ENCODE data around the gene ARHGAP1.

Gene ARHGAP1

DNA sequence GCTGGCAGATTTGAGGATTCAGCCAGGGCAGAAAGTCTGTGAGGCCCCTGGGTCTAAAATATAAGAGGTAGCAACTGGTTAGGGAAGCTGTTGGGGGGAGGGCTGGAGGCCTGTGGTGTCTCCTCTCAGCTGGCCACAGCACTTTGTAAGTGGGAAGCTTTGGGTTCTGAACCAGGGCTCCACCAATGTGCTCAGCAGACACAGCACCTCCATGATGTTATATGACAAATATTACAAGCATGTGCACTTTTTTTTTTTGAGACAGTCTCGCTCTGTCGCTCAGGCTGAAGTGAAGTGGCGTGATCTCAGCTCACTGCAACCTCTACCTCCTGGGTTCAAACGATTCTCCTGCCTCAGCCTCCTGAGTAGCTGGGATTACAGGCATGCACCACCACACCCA lies 8.0 kb downstream of the ARHGAP1 start:
- DNase-seq: no peak

DNA sequence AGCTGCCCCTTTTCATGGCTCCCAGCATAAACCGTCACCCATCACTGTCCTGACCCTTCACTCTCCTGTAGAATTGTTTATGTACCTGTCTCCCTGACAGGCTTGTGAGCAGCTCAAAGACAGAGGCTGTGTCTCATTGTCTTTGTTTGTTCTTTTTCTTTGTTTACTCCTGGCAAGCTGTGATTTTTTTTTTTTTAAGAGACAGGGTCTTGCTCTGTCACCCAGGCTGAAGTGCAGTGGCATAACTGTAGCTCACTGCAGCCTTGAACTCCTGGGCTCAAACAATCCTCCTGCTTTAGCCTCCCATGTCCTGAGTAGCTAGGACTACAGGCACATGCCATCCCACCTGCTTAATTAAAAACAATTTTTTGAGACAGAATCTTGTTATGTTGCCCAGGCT lies 9.7 kb downstream of the ARHGAP1 start:
- no peak for DNase-seq

- DNase-seq: no peak
Measured at GRCh38 chr11:46686886-46687795, 13.3 kb downstream of the ARHGAP1 start.

- no peak for DNase-seq
Measured at GRCh38 chr11:46684367-46684766, 16.1 kb downstream of the ARHGAP1 start.

- no peak for DNase-seq
Measured at GRCh38 chr11:46682773-46683752, 17.4 kb downstream of the ARHGAP1 start.

DNA sequence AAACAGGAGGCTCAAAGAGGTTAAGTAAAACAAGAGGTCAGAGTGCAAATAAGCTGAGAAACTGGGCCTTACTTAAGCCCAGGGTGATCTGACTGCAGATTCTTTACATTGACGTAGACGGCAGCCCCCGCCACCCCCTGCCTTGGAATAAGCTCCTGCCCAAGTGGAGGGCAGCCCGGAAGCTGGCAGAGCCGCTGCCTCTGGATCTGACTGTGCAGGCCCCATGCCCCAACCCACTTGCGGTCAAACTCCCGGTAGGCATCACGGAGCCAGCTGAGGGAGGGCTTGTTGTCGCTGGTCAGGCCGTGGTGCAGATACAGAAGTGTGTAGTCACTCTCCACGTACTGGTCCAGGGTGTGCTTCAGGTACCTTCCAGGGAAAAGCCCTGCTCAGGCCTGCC lies 18.6 kb downstream of the ARHGAP1 start:
- no peak for DNase-seq

GRCh38 chr11:46680815-46681214 lies 19.6 kb downstream of the ARHGAP1 start:
- no peak for DNase-seq

- DNase-seq: no peak
Measured at GRCh38 chr11:46680164-46680760, 20.2 kb downstream of the ARHGAP1 start.

DNA sequence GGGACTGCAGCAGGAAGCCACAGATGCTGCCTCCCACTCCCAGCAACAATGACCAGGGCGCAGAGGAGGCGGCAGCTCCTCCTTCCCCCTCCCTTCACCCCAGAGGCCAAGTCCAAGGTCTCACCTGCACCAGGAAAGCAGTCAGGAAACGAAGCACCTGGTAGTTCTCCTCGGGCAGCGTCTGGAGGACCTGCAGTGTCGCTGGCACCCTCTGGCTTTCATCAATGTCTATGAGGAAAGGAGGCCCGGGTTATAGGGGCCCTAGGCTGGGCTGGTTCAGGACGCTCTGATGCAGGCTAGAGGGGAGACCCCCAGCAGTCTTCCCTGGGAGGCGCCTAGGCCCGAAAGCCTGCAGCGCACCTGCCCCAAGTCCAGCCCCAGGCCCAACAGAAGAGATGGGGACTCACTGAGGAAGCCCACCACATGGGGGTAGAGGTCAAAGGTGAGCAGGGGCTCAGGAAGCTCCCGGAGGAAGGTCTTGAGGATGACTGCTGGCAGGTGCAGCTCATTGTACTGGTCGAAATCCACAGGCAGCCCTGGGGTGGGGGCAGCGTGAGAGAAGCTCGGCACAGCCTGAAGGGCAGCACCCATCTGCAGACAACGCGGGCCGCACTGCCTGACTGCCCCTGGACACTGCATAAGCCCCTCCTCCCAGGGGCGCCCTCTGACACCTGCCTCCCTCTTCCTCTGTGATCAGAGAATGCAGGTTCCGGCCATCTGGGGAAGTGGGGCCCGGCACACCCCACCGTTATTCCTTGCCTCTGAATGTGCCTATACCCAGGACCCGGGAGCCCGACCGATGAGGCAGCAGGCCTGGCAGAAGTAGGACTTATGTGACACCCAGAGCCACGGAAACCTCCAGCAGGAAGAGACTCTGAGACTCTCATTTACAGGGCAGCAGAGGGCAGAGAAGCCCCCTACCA lies 20.9 kb downstream of the ARHGAP1 start:
- DNase-seq: no peak

DNA sequence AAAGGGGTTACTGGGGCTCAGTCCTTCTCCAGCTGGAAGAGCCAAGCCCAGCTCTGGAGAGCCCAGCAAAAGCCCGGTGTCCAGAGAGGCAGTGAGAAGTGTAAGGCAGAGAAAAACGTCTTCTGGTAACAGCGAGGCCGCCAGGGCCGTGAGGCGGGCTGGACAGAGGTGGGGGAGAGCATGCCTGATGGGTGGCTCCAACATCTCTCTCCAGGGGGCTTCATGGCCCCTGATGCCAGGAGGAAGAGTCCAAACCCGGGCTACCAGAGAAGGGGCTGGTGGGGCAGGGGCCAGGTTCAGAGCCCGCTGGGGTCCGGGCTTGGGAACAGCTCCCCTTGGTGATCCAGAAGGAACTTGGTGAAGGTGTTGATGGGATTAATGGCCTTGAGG lies 21.7 kb downstream of the ARHGAP1 start:
- DNase-seq: no peak

- DNase-seq: no peak
Measured at GRCh38 chr11:46677991-46678740, 22.3 kb downstream of the ARHGAP1 start.

DNA sequence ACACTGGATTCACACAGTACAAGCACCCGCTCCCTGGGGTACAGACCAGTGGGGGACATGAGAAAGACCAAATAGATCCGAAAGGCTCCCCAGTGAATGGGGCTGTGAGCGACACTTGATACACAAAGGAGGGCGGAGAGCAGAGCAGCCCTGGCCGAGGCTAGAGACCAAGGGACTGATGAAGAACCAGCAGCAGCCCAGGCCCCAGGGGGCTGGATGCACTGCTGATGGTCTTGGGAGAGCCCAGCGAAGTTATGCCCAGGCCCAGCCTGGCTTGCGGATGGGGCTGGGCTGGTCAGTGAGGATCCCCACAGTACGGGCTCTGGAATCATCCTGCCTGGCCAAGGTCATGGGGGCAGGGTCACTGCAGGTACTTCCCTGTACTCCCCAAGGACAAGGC lies 23.2 kb downstream of the ARHGAP1 start:
- DNase-seq: no peak

- no peak for DNase-seq
Measured at GRCh38 chr11:46676436-46677158, 23.8 kb downstream of the ARHGAP1 start.

- DNase-seq: no peak
Measured at GRCh38 chr11:46675949-46676348, 24.5 kb downstream of the ARHGAP1 start.

- no peak for DNase-seq
Measured at GRCh38 chr11:46675288-46675851, 25.0 kb downstream of the ARHGAP1 start.

DNA sequence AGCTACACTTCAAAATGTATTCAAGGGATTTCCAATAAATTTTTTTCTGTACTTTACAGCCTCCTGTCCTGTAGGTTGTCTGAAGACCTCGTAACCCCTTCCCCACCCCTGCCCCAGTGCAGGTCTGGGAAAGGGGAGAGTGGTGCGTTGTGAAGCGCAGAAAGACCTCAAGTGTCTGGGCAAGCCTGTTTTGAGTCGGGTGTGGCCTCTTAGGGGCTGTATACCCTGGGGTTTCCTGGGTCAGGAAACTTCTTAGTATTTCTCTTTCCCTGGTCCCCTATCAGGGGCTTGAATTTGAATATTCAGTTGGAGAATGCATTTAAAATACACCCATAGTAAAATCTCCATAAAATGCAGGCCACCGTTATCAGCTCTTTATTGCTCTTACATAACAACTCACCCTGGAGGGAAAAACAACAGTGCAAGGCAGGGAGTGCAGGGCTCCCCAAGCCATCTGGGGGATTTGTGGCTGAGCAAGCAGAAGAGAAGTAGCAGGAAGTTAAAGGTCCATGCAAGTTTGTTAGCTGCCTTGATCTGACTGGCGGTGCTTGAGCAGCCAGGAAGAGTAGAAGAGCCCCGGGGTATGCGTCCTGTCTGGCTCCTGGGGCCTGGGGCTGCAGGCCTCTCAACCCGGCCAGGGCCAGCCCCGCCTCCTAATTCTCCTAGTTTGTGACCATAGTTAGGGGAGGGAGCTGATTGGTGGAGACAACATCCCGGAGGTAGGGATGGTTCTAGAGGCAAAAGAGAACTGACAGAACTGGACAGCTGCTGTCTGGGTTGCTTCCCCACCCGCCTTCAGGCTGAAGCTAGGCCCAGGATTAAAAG lies 25.7 kb downstream of the ARHGAP1 start:
- no peak for DNase-seq

- no peak for DNase-seq
Measured at GRCh38 chr11:46673713-46674462, 26.5 kb downstream of the ARHGAP1 start.

DNA sequence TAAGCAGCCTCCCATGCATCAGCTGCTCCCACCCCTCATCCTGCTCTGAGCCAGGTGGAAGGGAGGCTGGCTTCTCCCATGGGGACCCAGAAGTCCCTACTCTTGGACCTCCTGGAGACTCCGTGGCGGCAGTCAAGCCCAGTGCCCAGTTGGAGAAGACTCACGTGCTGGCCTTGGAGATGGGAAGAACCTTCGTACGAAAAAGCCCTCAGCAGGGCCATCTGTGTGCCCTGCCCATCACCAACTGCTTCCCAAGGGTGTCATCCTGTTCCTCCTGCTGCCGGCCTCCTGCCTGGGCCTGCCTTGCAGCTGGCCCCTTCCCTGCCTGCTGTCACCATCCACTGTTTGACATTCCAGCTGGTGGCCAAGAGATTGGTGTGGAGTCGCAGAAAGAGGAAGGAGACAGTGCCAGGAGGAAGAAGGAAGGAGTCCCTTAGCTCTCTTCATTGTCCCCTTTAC lies 28.0 kb downstream of the ARHGAP1 start:
- DNase-seq: no peak

DNA sequence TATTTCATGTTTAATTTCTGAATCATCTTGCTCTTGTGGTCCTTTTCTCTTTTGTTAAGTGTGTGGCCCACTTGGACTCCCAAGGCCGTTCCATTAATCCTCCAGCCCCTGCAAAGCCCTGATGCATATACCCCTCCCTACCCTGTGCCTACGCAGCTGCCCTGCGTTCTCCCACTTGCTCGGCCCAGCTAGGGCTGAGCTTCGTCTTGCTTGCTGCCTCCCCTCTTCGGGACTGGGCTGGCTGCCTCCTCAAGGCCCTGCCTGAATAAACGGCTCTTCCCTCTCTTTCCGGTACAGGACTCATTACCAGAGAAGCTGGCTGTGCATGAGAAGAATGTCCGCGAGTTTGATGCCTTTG lies 28.5 kb downstream of the ARHGAP1 start:
- DNase-seq: no peak

Measured in stimulated activated CD4-positive, alpha-beta T cell treated with anti-CD3 and anti-CD28 coated beads, Interleukin-2, amount 100 ng/mL, for 48 hours (primary cell).